HG03565 (cell line): ENCODE results near the gene RUVBL2.
A peak's percentile ranks its signal among the peaks of the same experiment; 100 is the strongest.

Experiments used
- ATAC-seq: cut with Tn5 transposase; IDR thresholded peaks from one replicate; pipeline ENCODE4 v1.9.1; 2021; ENCODE audit warnings: mild to moderate bottlenecking, moderate library complexity; ENCODE audit not compliant: unreplicated experiment

RUVBL2 gene

DNA sequence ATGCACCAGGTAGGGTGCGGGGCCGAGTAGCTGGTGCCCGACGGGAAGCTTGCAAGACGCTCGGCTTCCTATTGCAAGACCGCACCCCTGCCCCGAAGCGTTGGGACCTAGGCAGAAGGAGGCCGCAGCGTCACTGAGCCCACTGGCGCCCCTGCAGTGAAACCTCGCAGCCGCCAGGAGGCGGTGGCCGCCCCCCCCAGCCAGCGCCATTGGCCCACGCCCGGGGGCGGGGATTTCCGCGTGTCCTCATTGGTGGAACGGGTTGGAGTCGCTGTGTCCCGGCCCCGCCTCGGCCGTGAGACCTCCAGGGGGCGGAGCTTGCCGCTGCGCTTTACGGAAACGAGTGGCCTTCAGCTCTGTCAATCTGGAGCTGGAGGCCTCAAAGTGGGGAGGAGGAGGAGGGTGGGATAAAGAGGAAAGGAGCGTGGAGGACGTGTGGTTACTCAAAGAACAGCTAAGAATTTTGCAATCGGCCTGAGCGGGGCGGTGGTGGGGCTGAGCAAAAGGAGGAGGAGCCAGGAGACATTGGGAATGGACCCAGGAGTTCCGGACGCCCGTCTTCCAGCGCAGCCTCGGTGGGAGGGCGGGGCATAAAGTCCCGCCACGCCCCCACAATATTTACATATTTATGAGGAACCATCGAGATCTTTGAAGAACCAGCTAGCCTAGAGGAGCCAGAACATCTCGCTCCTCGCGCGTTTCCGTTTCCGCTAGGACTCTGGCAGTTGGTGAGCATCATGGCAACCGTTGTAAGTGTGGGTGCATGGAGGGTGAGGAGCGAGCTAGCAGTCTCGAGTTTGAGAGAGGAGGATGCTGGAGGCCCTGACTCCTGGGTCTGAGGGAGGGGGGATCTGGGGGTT, at the start of gene RUVBL2, which contains the start of gene GYS1:
RUVBL2 (plus strand) TSS at position 713 of the 860 bp plus-strand sequence; CDS start at position 738, 25 bp downstream.
GYS1 (minus strand) TSS at position 135 of the 860 bp plus-strand sequence. CDS start 197 bp downstream, outside the sequence.
- peak; percentile 80 for ATAC-seq

DNA sequence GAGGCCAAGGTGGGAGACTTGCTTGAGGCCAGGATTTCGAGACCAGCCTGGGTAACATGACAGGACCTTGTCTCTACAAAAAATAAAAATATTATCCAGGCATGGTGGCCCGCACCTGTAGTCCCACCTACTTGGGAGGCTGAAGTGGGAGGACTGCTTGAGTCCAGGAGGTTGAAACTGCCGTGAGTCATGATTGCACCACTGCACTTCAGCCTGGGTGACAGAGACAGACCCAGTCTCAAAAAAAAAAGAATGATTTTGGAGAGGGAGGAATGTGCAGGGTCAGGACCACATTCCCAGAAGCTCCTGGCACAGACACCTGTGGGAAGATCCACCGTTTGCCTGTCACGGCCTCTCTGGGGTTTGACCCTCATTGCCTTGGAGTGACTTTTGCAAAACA, 48.3 kb upstream of the RUVBL2 start:
- no peak for ATAC-seq

GRCh38 chr19:48945817-48946216, 47.9 kb upstream of the RUVBL2 start:
- no peak for ATAC-seq

- ATAC-seq, result no peak
Observed at GRCh38 chr19:48946463-48947257, 47.0 kb upstream of the RUVBL2 start.

GRCh38 chr19:48947258-48947542, 46.5 kb upstream of the RUVBL2 start:
- ATAC-seq, result no peak

DNA sequence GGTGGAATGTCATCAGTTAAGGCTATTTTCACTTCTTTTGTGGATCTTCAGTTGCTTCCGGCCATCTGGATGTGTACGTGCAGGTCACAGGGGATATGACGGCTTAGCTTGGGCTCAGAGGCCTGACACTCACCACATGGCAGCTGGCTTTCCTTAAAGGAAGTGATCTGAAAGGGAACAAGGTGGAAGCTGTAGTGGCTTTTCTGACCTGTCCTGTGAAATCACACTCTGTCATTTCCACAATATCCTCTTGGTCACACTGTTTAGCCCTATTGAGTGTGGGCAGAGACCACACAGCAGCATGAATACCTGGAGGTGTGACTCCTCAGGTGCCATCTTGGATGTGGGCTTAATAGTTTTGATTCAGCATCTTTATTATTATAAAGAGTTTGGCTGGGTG, 43.5 kb upstream of the RUVBL2 start:
- ATAC-seq, result no peak

GRCh38 chr19:48950830-48951519, 42.7 kb upstream of the RUVBL2 start:
- ATAC-seq, result no peak

GRCh38 chr19:48953141-48953540, 40.5 kb upstream of the RUVBL2 start:
- ATAC-seq, result no peak

DNA sequence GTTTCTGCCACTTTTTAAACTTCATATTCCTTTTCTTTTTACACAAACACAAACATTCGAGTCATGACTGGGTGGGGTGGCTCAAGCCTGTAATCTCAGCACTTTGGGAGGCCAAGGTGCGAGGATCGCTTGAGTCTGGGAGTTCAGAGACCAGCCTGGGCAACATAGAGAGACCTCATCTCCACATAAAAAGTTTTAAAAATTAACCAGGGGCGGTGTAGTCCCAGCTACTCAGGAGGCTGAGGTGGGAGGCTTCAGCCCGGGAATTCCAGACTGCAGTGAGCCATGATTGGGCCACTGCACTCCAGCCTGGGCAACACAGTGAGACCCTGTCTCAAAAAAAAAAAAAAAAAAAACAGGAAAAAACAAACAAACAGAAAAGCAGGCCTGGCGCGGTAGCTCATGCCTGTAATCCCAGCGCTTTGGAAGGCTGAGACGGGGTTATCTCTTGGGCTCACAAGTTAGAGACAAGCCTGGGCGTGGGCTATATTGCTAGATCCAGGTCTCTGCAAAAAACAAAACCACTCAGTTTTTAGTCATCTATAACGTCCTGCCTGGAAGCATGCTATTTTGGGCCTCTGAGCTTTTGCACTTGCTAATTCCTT, 39.6 kb upstream of the RUVBL2 start:
- ATAC-seq, result no peak

DNA sequence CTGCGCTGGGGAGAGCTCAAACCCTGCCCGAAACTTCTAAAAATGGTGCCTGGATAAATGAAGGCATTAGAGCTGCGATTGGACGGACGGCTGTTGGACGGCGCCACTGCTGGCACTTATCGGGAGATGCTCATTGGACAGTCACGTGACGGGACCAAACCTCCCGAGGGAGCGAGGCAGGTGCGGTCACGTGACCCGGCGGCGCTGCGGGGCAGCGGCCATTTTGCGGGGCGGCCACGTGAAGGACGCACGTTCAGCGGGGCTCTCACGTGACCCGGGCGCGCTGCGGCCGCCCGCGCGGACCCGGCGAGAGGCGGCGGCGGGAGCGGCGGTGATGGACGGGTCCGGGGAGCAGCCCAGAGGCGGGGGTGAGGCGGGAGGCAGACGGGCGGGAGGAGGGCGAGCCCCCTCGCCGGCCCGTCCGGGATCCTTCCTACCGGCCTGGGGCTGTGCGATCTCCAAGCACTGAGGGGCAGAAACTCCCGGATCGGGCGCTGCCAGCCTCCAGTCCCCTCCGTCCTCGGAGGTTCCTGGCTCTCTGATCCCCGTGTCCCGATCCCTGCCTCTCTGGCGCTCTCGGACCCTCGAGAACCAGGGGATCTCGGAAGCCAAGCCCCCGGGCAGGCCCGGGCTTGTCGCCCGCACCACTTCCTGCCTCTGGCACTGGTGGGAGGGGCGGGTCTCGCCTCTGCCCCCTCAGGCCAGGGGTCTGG, 38.9 kb upstream of the RUVBL2 start, which contains the start of gene BAX:
BAX (plus strand) TSS at position 281 of the 713 bp plus-strand sequence; CDS start at position 335, 54 bp downstream.
- ATAC-seq, result peak; percentile 76

GRCh38 chr19:48955308-48955958, 38.3 kb upstream of the RUVBL2 start:
- ATAC-seq, result no peak

DNA sequence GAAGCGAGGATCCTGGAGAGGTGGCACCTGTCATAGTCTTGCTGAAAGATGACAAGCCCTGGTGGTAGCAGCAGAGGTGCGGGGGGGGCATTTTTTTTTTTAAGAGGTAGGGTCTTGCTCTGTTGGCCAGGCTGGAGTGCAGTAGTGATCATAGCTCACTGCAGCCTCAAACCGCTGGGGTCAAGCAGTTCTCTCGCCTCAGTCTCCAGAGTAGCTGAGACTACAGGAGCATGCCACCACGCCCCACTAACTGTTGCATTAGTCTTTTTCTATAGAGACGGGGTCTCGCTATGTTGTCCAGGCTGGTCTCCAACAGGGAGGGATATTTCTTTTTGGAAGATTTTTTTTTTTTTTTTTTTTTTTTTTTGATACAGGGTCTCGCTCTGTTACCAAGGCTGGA, 35.7 kb upstream of the RUVBL2 start:
- ATAC-seq, result no peak

GRCh38 chr19:48959341-48960239, 34.1 kb upstream of the RUVBL2 start:
- ATAC-seq, result no peak

GRCh38 chr19:48961051-48961649, 32.5 kb upstream of the RUVBL2 start:
- no peak for ATAC-seq

DNA sequence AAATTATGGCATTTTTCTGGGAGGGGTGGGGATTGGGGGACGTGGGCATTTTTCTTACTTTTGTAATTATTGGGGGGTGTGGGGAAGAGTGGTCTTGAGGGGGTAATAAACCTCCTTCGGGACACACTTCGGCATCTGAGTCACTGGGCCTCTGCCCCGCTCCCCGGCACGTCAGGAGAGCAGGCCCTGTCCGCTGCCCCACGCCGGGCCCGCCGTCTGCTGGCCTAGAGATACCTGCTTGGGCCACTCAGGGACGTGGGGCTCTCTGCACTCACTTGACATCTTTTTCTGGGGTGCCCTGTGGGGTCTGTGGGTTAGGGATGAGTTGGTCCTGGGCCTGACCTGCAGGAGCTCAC, 32.0 kb upstream of the RUVBL2 start:
- ATAC-seq, result no peak

DNA sequence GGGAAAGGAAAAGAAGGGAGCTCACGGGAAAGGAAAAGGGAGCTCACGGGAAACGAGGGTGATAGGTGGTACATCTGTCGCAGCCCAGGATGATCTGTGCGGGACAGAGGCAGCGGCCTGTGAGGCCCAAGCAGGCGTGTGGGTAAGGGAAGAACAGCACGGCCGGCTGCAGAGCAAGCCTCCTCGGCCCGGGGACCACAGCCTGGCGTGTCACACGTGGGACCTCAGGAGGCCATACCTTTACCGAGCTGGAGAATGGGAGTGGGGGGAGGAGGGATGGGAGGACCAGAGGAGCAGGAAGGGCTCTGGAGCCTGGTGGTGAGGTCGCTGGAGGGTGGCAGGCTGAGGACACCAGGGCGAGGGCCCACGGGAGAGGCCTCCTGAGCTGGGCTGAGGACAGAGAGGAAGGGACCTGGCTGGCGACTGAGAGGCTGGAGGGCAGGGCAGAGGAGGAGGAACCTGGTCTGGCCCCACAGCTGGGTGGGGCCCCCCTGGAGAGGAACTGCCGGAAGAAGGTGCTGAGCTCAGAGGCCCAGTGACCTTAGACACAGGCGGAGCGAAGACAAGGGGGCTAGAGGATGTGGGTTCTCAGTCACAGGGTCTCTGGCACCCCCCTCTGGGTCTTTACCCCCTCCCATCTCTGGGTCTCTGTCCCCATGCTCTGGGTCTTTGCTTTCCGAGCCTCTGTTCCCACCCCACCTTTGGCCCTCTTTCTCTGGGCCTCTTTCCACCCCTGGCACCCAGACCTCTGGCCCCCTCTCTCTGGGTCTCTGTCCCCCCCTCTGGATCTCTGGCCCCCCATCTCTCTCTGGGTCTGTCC, 31.4 kb upstream of the RUVBL2 start:
- ATAC-seq, result no peak

DNA sequence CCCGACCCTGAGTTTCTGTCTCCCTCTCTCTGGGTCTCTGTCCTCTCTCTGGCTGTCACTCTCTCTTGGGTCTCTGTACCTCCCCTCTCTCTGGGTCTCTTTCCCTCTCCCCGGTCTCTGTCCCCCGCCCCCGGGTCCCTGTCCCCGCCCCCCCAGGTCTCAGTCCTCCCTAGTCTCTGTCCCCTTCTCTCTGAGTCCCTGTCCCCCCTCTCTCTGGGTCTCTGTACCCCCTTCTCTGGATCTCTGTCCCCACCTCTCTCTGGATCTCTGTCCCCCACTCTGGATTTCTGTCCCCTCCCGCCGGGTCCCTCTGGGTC, 30.9 kb upstream of the RUVBL2 start:
- no peak for ATAC-seq
